Mucosa of descending colon (tissue), 3 donors: Measurements from ENCODE around the gene KRT84. TPM values are rescaled to one million over a fixed set of nuclear protein-coding genes. Genes with fewer than 3 reads are reported as not detected.

Source experiments
- ATAC-seq: fragments of 200-7000 bp; cut with Tn5 transposase; one replicate; pipeline ENCODE4 v1.9.1; 2020; ENCODE audit warnings: mild to moderate bottlenecking, moderate library complexity
- DNase-seq, 3 donors: peaks; one replicate each; pipeline ENCODE4 v3.0.0-alpha.2; 2020
- H3K36me3 ChIP-seq: fragments of 200-600 bp; one replicate; pipeline ENCODE4 v1.8.0; 2021; ENCODE audit warnings: low read depth, mild to moderate bottlenecking
- H3K4me1 ChIP-seq: fragments of 200-600 bp; one replicate; pipeline ENCODE4 v1.8.0; 2021; ENCODE audit warnings: low read depth, mild to moderate bottlenecking
- H3K4me3 ChIP-seq: fragments of 200-600 bp; one replicate; pipeline ENCODE4 v1.8.0; 2021; ENCODE audit warnings: mild to moderate bottlenecking
- H3K9me3 ChIP-seq: fragments of 200-600 bp; one replicate; pipeline ENCODE4 v1.8.0; 2021; ENCODE audit warnings: mild to moderate bottlenecking
- CTCF ChIP-seq: fragments of 200-600 bp; IDR thresholded peaks from one replicate; pipeline ENCODE4 v1.8.0; 2022; ENCODE audit warnings: antibody characterized with exemption, mild to moderate bottlenecking
- intact Hi-C, 2 donors: fragments of 100-400 bp; cut with DNase I in 1 of 2; cut with micrococcal nuclease in 1 of 2; formaldehyde crosslinking; loops; one replicate each; pipeline versions ENCODE4 v1.11.0 to v1.11.1; 2022; cut with DNase I, micrococcal nuclease
- total RNA-seq, 3 donors: library from RNA; stranded (reverse); fragmentation: NEBNext Ultra II Directional in 2 of 3; extraction: Animal tissue kit (Norgen Biotek cat#: 25700) in 2 of 3; gene quantifications; one replicate each; pipeline versions ENCODE4 v1.2.1 to v1.2.4, GENCODE V29; 2021 to 2023
- donor health status: DM: no; HTN: no; CAD: no; lungs with moderate emphysema.
- donor health status: DM: no; HTN: no; CAD: no.
- donor health status: DM: no; HTN: yes; CAD: no.

KRT84 gene
- total RNA-seq, 3 donors from 2014 or later = not detected

GRCh38 chr12:52382854-52383253 lies 2.6 kb downstream of the KRT84 start:
- no peak for TF ChIP-seq CTCF
- no peaks in the 10 kb centered on the region for H3K36me3 ChIP-seq
- intact Hi-C loops = no loop called here
- no peaks in the 10 kb centered on the region for H3K9me3 ChIP-seq
- no peak overlapping the region for H3K4me3 ChIP-seq
- H3K4me1 ChIP-seq = no peaks in the 10 kb centered on the region
- ATAC-seq (no peak), DNase-seq (no peak)

GRCh38 chr12:52381206-52381605 lies 4.2 kb downstream of the KRT84 start:
- Histone ChIP-seq H3K4me3 (no peak overlapping the region), H3K4me1 (no peaks in the 10 kb centered on the region), H3K9me3 (no peaks in the 10 kb centered on the region), H3K36me3 (no peaks in the 10 kb centered on the region)
- DNase-seq (peak in 1 of 3 donors; percentile 4), ATAC-seq (no peak)
- intact Hi-C loops = no loop called here
- no peak for TF ChIP-seq CTCF

- intact Hi-C loops = no loop called here
Observed at GRCh38 chr12:52380271-52380694, 5.2 kb downstream of the KRT84 start.

GRCh38 chr12:52379536-52379935 lies 5.9 kb downstream of the KRT84 start:
- TF ChIP-seq CTCF = no peak
- Histone ChIP-seq H3K36me3 (no peaks in the 10 kb centered on the region), H3K9me3 (no peaks in the 10 kb centered on the region), H3K4me1 (no peaks in the 10 kb centered on the region), H3K4me3 (no peak overlapping the region)
- DNase-seq = no peak
- intact Hi-C loops = loop anchor here (10.0 kb wide), 1 partner anchor 125 kb away; no protein-coding TSS in a partner anchor
- no peak for ATAC-seq

More at GRCh38 chr12:52380271-52380694, 5.2 kb downstream of the KRT84 start:
- Histone ChIP-seq H3K9me3 (no peaks in the 10 kb centered on the region), H3K36me3 (no peaks in the 10 kb centered on the region), H3K4me3 (no peak overlapping the region), H3K4me1 (no peaks in the 10 kb centered on the region)
- TF ChIP-seq CTCF = no peak
- DNase-seq (peak in 2 of 3 donors; percentile 61 to 67), ATAC-seq (peak; percentile 55)

- H3K36me3 ChIP-seq = no peaks in the 10 kb centered on the region
- TF ChIP-seq CTCF = no peak
- no peaks in the 10 kb centered on the region for H3K4me1 ChIP-seq
- no peaks in the 10 kb centered on the region for H3K9me3 ChIP-seq
- ATAC-seq (no peak), DNase-seq (no peak)
- no peak overlapping the region for H3K4me3 ChIP-seq
- intact Hi-C loops = loop anchor here (10.0 kb wide), 1 partner anchor 127 kb away; no protein-coding TSS in a partner anchor
Observed at GRCh38 chr12:52378091-52378490, 7.4 kb downstream of the KRT84 start.

DNA sequence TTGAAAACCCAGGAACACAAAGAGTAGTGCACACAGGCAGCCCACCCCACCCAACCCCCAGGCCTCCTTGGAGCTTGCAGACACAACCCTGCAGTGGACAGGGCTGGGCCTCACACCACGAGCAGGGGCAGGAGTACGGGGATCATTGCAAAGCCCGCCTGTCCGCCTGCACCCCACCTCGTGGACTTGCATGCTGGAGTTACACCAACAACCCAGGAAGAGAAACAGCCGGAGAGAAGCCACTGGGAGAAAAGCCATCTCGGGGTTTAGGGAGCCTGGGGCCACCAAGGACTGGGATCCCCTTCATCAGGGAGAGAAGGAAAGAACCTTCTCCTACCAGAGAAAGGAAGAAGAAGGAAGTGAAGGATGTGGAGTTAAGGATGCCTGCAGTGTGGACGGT lies 8.2 kb downstream of the KRT84 start:
- ATAC-seq (no peak), DNase-seq (no peak)
- TF ChIP-seq CTCF = no peak
- H3K36me3 ChIP-seq = no peaks in the 10 kb centered on the region
- H3K4me1 ChIP-seq = no peaks in the 10 kb centered on the region
- H3K9me3 ChIP-seq = no peaks in the 10 kb centered on the region
- intact Hi-C loops = loop anchor here (10.0 kb wide), 1 partner anchor 128 kb away; no protein-coding TSS in a partner anchor
- no peak overlapping the region for H3K4me3 ChIP-seq
